DOHH2 (cell line): ENCODE results near the gene DNASE2.
A peak's percentile ranks its signal among the peaks of the same experiment; 100 is the strongest.

Source experiments
- H3F3A ChIP-seq: fragments of 200-600 bp; sonication (generic), shearing (Covaris generic); 2 replicates; pipeline ENCODE4 v1.6.0; 2016; ENCODE audit warnings: antibody characterized with exemption, mild to moderate bottlenecking; ENCODE audit not compliant: control insufficient read depth, insufficient read depth
- H3K27ac ChIP-seq: fragments of 200-600 bp; sonication (generic); 2 replicates; pipeline ENCODE4 v1.5.1; 2014; ENCODE audit warnings: low read depth, mild to moderate bottlenecking, low read length, moderate library complexity
- H3K27me3 ChIP-seq: fragments of 200-600 bp; sonication (generic); 2 replicates; pipeline ENCODE4 v1.6.1; 2014; ENCODE audit warnings: mild to moderate bottlenecking, low read length, mixed read lengths; ENCODE audit not compliant: control insufficient read depth
- H3K36me3 ChIP-seq: fragments of 200-600 bp; sonication (generic); 2 replicates; pipeline ENCODE4 v1.6.1; 2014; ENCODE audit warnings: mild to moderate bottlenecking, low read length, moderate library complexity, mixed read lengths; ENCODE audit not compliant: control insufficient read depth
- H3K4me1 ChIP-seq: fragments of 200-600 bp; sonication (generic); 2 replicates; pipeline ENCODE4 v1.6.1; 2014; ENCODE audit warnings: mild to moderate bottlenecking, low read length, mixed read lengths; ENCODE audit not compliant: control insufficient read depth
- H3K4me2 ChIP-seq: fragments of 200-600 bp; sonication (generic); 2 replicates; pipeline ENCODE4 v1.6.0; 2014; ENCODE audit warnings: mild to moderate bottlenecking, low read length, moderate library complexity
- H3K4me3 ChIP-seq: fragments of 200-600 bp; sonication (generic); 2 replicates; pipeline ENCODE4 v1.5.1; 2014; ENCODE audit warnings: mild to moderate bottlenecking, low read length, mixed read lengths
- H3K79me2 ChIP-seq: fragments of 200-600 bp; sonication (generic); 2 replicates; pipeline ENCODE4 v1.6.1; 2014; ENCODE audit warnings: mild to moderate bottlenecking, low read length, mixed read lengths; ENCODE audit not compliant: control insufficient read depth
- H3K9me2 ChIP-seq: fragments of 200-600 bp; sonication (generic); replicated peaks from 2 replicates; pipeline ENCODE4 v1.6.1; 2014; ENCODE audit warnings: mild to moderate bottlenecking, low read length, mixed read lengths; ENCODE audit not compliant: control insufficient read depth
- H3K9me3 ChIP-seq: fragments of 200-600 bp; sonication (generic); 2 replicates; pipeline ENCODE4 v1.6.1; 2014; ENCODE audit warnings: antibody characterized with exemption, low read length, mixed read lengths; ENCODE audit not compliant: control insufficient read depth, insufficient read depth
- H4K20me1 ChIP-seq: fragments of 200-600 bp; sonication (generic); 2 replicates; pipeline ENCODE4 v1.6.0; 2014; ENCODE audit warnings: low read depth, mild to moderate bottlenecking, antibody characterized with exemption, low read length, moderate library complexity; ENCODE audit not compliant: control insufficient read depth, insufficient read depth
- CTCF ChIP-seq: fragments of 200-600 bp; sonication (generic); IDR thresholded peaks from one replicate; pipeline ENCODE4 v1.5.1; 2014; ENCODE audit warnings: antibody characterized with exemption, mild to moderate bottlenecking, low read depth, low read length; ENCODE audit not compliant: poor library complexity, severe bottlenecking
- EZH2phosphoT487 ChIP-seq: fragments of 200-600 bp; sonication (generic); IDR thresholded peaks from 2 replicates; pipeline ENCODE4 v1.6.1; 2017; ENCODE audit warnings: borderline replicate concordance, mild to moderate bottlenecking, antibody characterized with exemption, low read length, moderate library complexity, mixed read lengths

DNASE2 gene

GRCh38 chr19:12871681-12872080 lies 9.6 kb downstream of the DNASE2 start:
- Histone ChIP-seq H3K4me3 (no peak overlapping the region), H3K27ac (no peak overlapping the region), H3K27me3 (no peaks in the 10 kb centered on the region), H3F3A (peaks cover 5% of the 10 kb centered on the region; the same call in 1 of the 2 replicates), H3K4me1 (peaks cover 11% of the 10 kb centered on the region), H3K9me2 (no peaks in the 10 kb centered on the region), H3K9me3 (peaks cover 7% of the 10 kb centered on the region; the same call in 1 of the 2 replicates), H4K20me1 (no peaks in the 10 kb centered on the region), H3K4me2 (no peak overlapping the region), H3K79me2 (no peaks in the 10 kb centered on the region), H3K36me3 (peaks cover 5% of the 10 kb centered on the region; the same call in 1 of the 2 replicates)
- TF ChIP-seq EZH2phosphoT487 (no peak), CTCF (no peak)

GRCh38 chr19:12868540-12869112 lies 12.6 kb downstream of the DNASE2 start:
- TF ChIP-seq CTCF, result no peak
- TF ChIP-seq EZH2phosphoT487, result no peak
- Histone ChIP-seq H3K9me3 (peaks cover 7% of the 10 kb centered on the region; the same call in 1 of the 2 replicates), H3K79me2 (no peaks in the 10 kb centered on the region), H4K20me1 (no peaks in the 10 kb centered on the region), H3K27me3 (no peaks in the 10 kb centered on the region), H3K4me3 (no peak overlapping the region), H3K36me3 (peaks cover 4% of the 10 kb centered on the region; the same call in 1 of the 2 replicates), H3K27ac (no peak overlapping the region), H3F3A (peaks cover 5% of the 10 kb centered on the region; the same call in 1 of the 2 replicates), H3K9me2 (no peaks in the 10 kb centered on the region), H3K4me1 (peaks cover 11% of the 10 kb centered on the region), H3K4me2 (no peak overlapping the region)

DNA sequence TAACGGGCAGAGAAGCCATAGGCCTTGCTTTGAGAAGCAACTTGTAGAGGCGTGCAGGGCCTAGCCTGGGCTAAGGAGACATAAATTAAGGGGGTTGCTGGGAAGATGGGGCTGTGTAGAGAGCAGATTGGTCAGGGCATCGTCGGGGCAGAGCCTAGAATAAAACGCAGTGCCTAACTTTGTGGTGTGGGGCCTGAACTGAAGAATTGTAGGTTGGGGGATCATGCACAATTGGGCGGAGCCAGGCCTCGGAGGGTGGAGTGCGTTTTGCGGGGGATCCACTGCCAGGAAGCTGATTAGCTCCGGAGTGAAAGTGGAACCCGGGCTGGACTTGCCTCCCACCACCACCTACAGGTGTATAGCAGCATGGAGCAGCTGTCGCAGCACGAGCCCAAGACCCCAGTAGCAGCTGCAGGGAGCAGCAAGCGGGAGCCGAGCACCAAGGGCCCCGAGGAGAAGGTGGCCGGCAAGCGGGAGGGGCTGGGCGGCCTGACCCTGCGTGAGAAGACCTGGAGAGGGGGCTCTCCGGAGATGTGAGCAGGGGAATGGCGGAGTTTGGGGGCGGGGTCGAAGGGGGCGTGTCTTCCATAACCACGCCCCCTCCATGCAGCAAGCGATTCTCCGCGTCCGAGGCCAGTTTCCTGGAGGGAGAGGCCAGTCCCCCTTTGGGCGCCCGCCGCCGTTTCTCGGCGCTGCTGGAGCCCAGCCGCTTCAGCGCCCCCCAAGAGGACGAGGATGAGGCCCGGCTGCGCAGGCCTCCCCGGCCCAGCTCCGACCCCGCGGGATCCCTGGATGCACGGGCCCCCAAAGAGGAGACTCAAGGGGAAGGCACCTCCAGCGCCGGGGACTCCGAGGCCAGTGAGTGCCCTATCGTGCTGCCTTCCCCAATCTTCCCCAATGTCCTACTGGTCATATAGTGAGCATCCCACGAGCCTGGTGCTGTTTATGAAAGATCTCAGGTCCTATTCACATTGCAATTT lies 13.8 kb downstream of the DNASE2 start:
- H3F3A ChIP-seq, result peaks cover 5% of the 10 kb centered on the region; the same call in 1 of the 2 replicates
- H3K4me2 ChIP-seq, result peak overlapping the region; percentile 95
- peaks cover 11% of the 10 kb centered on the region for H3K4me1 ChIP-seq
- no peaks in the 10 kb centered on the region for H3K9me3 ChIP-seq
- H3K36me3 ChIP-seq, result no peaks in the 10 kb centered on the region
- H4K20me1 ChIP-seq, result no peaks in the 10 kb centered on the region
- peak overlapping the region; percentile 76 for H3K4me3 ChIP-seq
- no peak for TF ChIP-seq CTCF
- H3K79me2 ChIP-seq, result no peaks in the 10 kb centered on the region
- 0 out of 2 replicates have a peak, but pooled peaks cover 2% of the 10 kb centered on the region for H3K27me3 ChIP-seq
- H3K27ac ChIP-seq, result no peak overlapping the region
- H3K9me2 ChIP-seq, result no peaks in the 10 kb centered on the region
